Endothelial cell of umbilical vein (primary cell): ENCODE results near the gene C14orf132.

Experiments
- CTCF ChIP-seq, 2 donors: IDR thresholded peaks; 1 replicate in 1 of 2; 2 replicates in 1 of 2; pipeline ENCODE4 v1.5.1; 2011; ENCODE audit warnings: low read length in 2 of 2, mild to moderate bottlenecking in 2 of 2, moderate library complexity in 2 of 2, control low read depth in 1 of 2, inconsistent platforms in 1 of 2, low read depth in 1 of 2; ENCODE audit not compliant: insufficient read depth in 1 of 2; ENCODE audit errors: extremely low read depth in 1 of 2
- EZH2 ChIP-seq: IDR thresholded peaks from 2 replicates; pipeline ENCODE4 v1.6.1; 2012; ENCODE audit warnings: borderline replicate concordance, low read depth, mild to moderate bottlenecking, moderate library complexity, low read length, inconsistent platforms; ENCODE audit not compliant: severe bottlenecking
- FOS ChIP-seq: IDR thresholded peaks from 2 replicates; pipeline ENCODE4 v1.6.1; 2011; ENCODE audit warnings: mild to moderate bottlenecking, low read length, moderate library complexity, borderline replicate concordance; ENCODE audit not compliant: insufficient read depth
- JUN ChIP-seq: IDR thresholded peaks from 2 replicates; pipeline ENCODE4 v1.6.1; 2011; ENCODE audit warnings: borderline replicate concordance, low read depth; ENCODE audit not compliant: insufficient read length, insufficient read depth
- MAX ChIP-seq: IDR thresholded peaks from 2 replicates; pipeline ENCODE4 v1.6.1; 2011; ENCODE audit not compliant: insufficient read depth, insufficient read length
- MYC ChIP-seq: IDR thresholded peaks from one replicate; pipeline ENCODE4 v1.6.1; 2011; ENCODE audit warnings: mild to moderate bottlenecking, low read depth, low read length
- POLR2A ChIP-seq: IDR thresholded peaks from 2 replicates; pipeline ENCODE4 v1.6.1; 2012; ENCODE audit warnings: low read depth, mild to moderate bottlenecking, control low read depth, low read length
- POLR2AphosphoS5 ChIP-seq: IDR thresholded peaks from 2 replicates; pipeline ENCODE4 v1.6.1; 2012; ENCODE audit warnings: low read depth, mild to moderate bottlenecking, control low read depth, low read length, moderate library complexity; ENCODE audit not compliant: insufficient read depth

GRCh38 chr14:96016501-96017160 lies 22.5 kb upstream of the C14orf132 start:
- no peak for TF ChIP-seq CTCF (IDR thresholded peaks at IDR 0.05; ENCODE audit: extremely low read depth in 1 of 2, insufficient read depth in 1 of 2, low read depth in 1 of 2, low read length in 2 of 2)
- no peak for TF ChIP-seq POLR2A
- no peak for TF ChIP-seq POLR2AphosphoS5
- no peak for TF ChIP-seq EZH2
- no peak for TF ChIP-seq MAX
- TF ChIP-seq JUN, result no peak
- no peak for TF ChIP-seq MYC
- TF ChIP-seq FOS, result no peak
